ENCODE data around the gene ADISSP.

Gene ADISSP

GRCh38 chr20:3739926-3740451 is 27.6 kb downstream of the ADISSP start:
- no peak overlapping the region for H3K4me2 ChIP-seq (ENCODE audit: low read length)
- H3K4me1 ChIP-seq (ENCODE audit: control insufficient read depth, low read length): no peaks in the 10 kb centered on the region
- no peaks in the 10 kb centered on the region for H4K20me1 ChIP-seq (ENCODE audit: control insufficient read depth, insufficient read depth, low read depth, low read length)
- no peaks in the 10 kb centered on the region for H3K79me2 ChIP-seq (ENCODE audit: control insufficient read depth, low read length)
- H3K27ac ChIP-seq (ENCODE audit: low read depth, low read length): no peak overlapping the region
- H3F3A ChIP-seq (ENCODE audit: control insufficient read depth, insufficient read depth): no peaks in the 10 kb centered on the region; the same call in 1 of the 2 replicates
- no peaks in the 10 kb centered on the region for H3K9me3 ChIP-seq (ENCODE audit: control insufficient read depth, insufficient read depth, low read length)
- no peak for TF ChIP-seq CTCF (IDR thresholded peaks at IDR 0.05; ENCODE audit: low read depth, low read length, poor library complexity, severe bottlenecking)
- TF ChIP-seq EZH2phosphoT487 (IDR thresholded peaks at IDR 0.05; ENCODE audit: borderline replicate concordance, low read length): no peak
- H3K36me3 ChIP-seq (ENCODE audit: control insufficient read depth, low read length): no peaks in the 10 kb centered on the region
- H3K9me2 ChIP-seq (replicated peaks; ENCODE audit: control insufficient read depth, low read length): no peaks in the 10 kb centered on the region
- no peak overlapping the region for H3K4me3 ChIP-seq (ENCODE audit: low read length)
- peaks cover 16% of the 10 kb centered on the region; the same call in 1 of the 2 replicates for H3K27me3 ChIP-seq (ENCODE audit: control insufficient read depth, low read length)

GRCh38 chr20:3739054-3739925 is 28.3 kb downstream of the ADISSP start:
- TF ChIP-seq EZH2phosphoT487 (IDR thresholded peaks at IDR 0.05; ENCODE audit: borderline replicate concordance, low read length) (no peak), CTCF (IDR thresholded peaks at IDR 0.05; ENCODE audit: low read depth, low read length, poor library complexity, severe bottlenecking) (no peak)
- Histone ChIP-seq H3K36me3 (ENCODE audit: control insufficient read depth, low read length) (no peaks in the 10 kb centered on the region), H3K9me3 (ENCODE audit: control insufficient read depth, insufficient read depth, low read length) (no peaks in the 10 kb centered on the region), H3K4me2 (ENCODE audit: low read length) (no peak overlapping the region), H3K79me2 (ENCODE audit: control insufficient read depth, low read length) (no peaks in the 10 kb centered on the region), H4K20me1 (ENCODE audit: control insufficient read depth, insufficient read depth, low read depth, low read length) (no peaks in the 10 kb centered on the region), H3K4me1 (ENCODE audit: control insufficient read depth, low read length) (no peaks in the 10 kb centered on the region), H3K9me2 (replicated peaks; ENCODE audit: control insufficient read depth, low read length) (no peaks in the 10 kb centered on the region), H3K27ac (ENCODE audit: low read depth, low read length) (no peak overlapping the region), H3K27me3 (ENCODE audit: control insufficient read depth, low read length) (peaks cover 13% of the 10 kb centered on the region; the same call in 1 of the 2 replicates), H3F3A (ENCODE audit: control insufficient read depth, insufficient read depth) (no peaks in the 10 kb centered on the region; the same call in 1 of the 2 replicates), H3K4me3 (ENCODE audit: low read length) (no peak overlapping the region)

GRCh38 chr20:3738111-3739053 is 29.2 kb downstream of the ADISSP start:
- Histone ChIP-seq H3K79me2 (ENCODE audit: control insufficient read depth, low read length) (no peaks in the 10 kb centered on the region), H3K36me3 (ENCODE audit: control insufficient read depth, low read length) (no peaks in the 10 kb centered on the region), H3K9me2 (replicated peaks; ENCODE audit: control insufficient read depth, low read length) (no peaks in the 10 kb centered on the region), H3K4me1 (ENCODE audit: control insufficient read depth, low read length) (no peaks in the 10 kb centered on the region), H3K27ac (ENCODE audit: low read depth, low read length) (no peak overlapping the region), H3K27me3 (ENCODE audit: control insufficient read depth, low read length) (peaks cover 9% of the 10 kb centered on the region; the same call in 1 of the 2 replicates), H3K9me3 (ENCODE audit: control insufficient read depth, insufficient read depth, low read length) (no peaks in the 10 kb centered on the region), H4K20me1 (ENCODE audit: control insufficient read depth, insufficient read depth, low read depth, low read length) (no peaks in the 10 kb centered on the region), H3K4me3 (ENCODE audit: low read length) (no peak overlapping the region), H3F3A (ENCODE audit: control insufficient read depth, insufficient read depth) (no peaks in the 10 kb centered on the region), H3K4me2 (ENCODE audit: low read length) (no peak overlapping the region)
- TF ChIP-seq CTCF (IDR thresholded peaks at IDR 0.05; ENCODE audit: low read depth, low read length, poor library complexity, severe bottlenecking) (no peak), EZH2phosphoT487 (IDR thresholded peaks at IDR 0.05; ENCODE audit: borderline replicate concordance, low read length) (no peak)

All from DOHH2 (cell line).